Glomerular visceral epithelial cell (primary cell): ENCODE measurements around the gene AOPEP.
"Not testable (repeated sequence)": the region's sequence is repeated elsewhere in the genome, so short reads cannot be mapped to it uniquely, and the experiment has no call there.

Experiments used
- DNase-seq: peaks from one replicate; pipeline ENCODE4 v3.0.0-alpha.2; 2016; ENCODE audit errors: extremely low spot score

Gene AOPEP

GRCh38 chr9:94965631-94966030 lies 239.1 kb downstream of the AOPEP start:
- DNase-seq, result not testable (repeated sequence)

GRCh38 chr9:94966046-94966445 lies 239.5 kb downstream of the AOPEP start:
- not testable (repeated sequence) for DNase-seq

- peak; percentile 62 for DNase-seq
Measured at GRCh38 chr9:94967482-94967881, 241.0 kb downstream of the AOPEP start.

GRCh38 chr9:94971378-94972131 lies 245.1 kb downstream of the AOPEP start:
- DNase-seq, result no peak

GRCh38 chr9:94973451-94973941 lies 247.0 kb downstream of the AOPEP start:
- peak; percentile 31 for DNase-seq

- no peak for DNase-seq
Measured at GRCh38 chr9:94974154-94974879, 247.8 kb downstream of the AOPEP start.

- DNase-seq, result no peak
Measured at GRCh38 chr9:94975480-94975879, 249.0 kb downstream of the AOPEP start.

- DNase-seq, result no peak
Measured at GRCh38 chr9:94976077-94976476, 249.6 kb downstream of the AOPEP start.

GRCh38 chr9:94977416-94977815 lies 250.9 kb downstream of the AOPEP start:
- no peak for DNase-seq

- no peak for DNase-seq
Measured at GRCh38 chr9:94979904-94980507, 253.5 kb downstream of the AOPEP start.

- DNase-seq, result no peak
Measured at GRCh38 chr9:94980947-94981722, 254.6 kb downstream of the AOPEP start.

- DNase-seq, result no peak
Measured at GRCh38 chr9:94981723-94982090, 255.2 kb downstream of the AOPEP start.

GRCh38 chr9:94982211-94982610 lies 255.7 kb downstream of the AOPEP start:
- DNase-seq, result no peak

- DNase-seq, result no peak
Measured at GRCh38 chr9:94983552-94983951, 257.1 kb downstream of the AOPEP start.

- no peak for DNase-seq
Measured at GRCh38 chr9:94984891-94985476, 258.5 kb downstream of the AOPEP start.

GRCh38 chr9:94985649-94986048 lies 259.1 kb downstream of the AOPEP start:
- DNase-seq, result no peak

GRCh38 chr9:94987731-94988130 lies 261.2 kb downstream of the AOPEP start:
- DNase-seq, result no peak

GRCh38 chr9:94990897-94991561 lies 264.5 kb downstream of the AOPEP start:
- no peak for DNase-seq

- DNase-seq, result no peak
Measured at GRCh38 chr9:94991961-94992907, 265.7 kb downstream of the AOPEP start.
